Lower lobe of right lung (tissue), 2 donors: ENCODE results near the gene SLC66A2. TPM values are rescaled to one million over a fixed set of nuclear protein-coding genes. Genes with fewer than 3 reads are reported as not detected.
A peak's percentile ranks its signal among the peaks of the same experiment; 100 is the strongest.

Experiments used
- ATAC-seq, 2 donors: fragments of 200-7000 bp; cut with Tn5 transposase; one replicate each; pipeline ENCODE4 v1.9.1; 2020 to 2022; ENCODE audit warnings: mild to moderate bottlenecking in 2 of 2, moderate library complexity in 2 of 2
- DNase-seq: peaks from one replicate; pipeline ENCODE4 v3.0.0-alpha.2; 2020
- H3K27ac ChIP-seq: fragments of 200-600 bp; one replicate; pipeline ENCODE4 v1.8.0; 2022
- H3K27me3 ChIP-seq: fragments of 200-600 bp; one replicate; pipeline ENCODE4 v1.8.0; 2022; ENCODE audit warnings: low read depth
- H3K36me3 ChIP-seq: fragments of 200-600 bp; one replicate; pipeline ENCODE4 v1.8.0; 2022; ENCODE audit warnings: mild to moderate bottlenecking
- H3K4me1 ChIP-seq: fragments of 200-600 bp; one replicate; pipeline ENCODE4 v1.8.0; 2022
- H3K4me3 ChIP-seq: fragments of 200-600 bp; one replicate; pipeline ENCODE4 v1.8.0; 2022; ENCODE audit warnings: mild to moderate bottlenecking
- H3K9me3 ChIP-seq: fragments of 200-600 bp; one replicate; pipeline ENCODE4 v1.8.0; 2022
- CTCF ChIP-seq: fragments of 200-600 bp; IDR thresholded peaks from one replicate; pipeline ENCODE4 v1.8.0; 2022; ENCODE audit warnings: antibody characterized with exemption, mild to moderate bottlenecking
- intact Hi-C: fragments of 100-400 bp; cut with DNase I; formaldehyde crosslinking; loops from one replicate; pipeline ENCODE4 v1.11.0; 2022
- total RNA-seq: library from RNA; stranded (reverse); fragmentation: NEBNext Ultra II Directional; extraction: Animal tissue kit (Norgen Biotek cat#: 25700); gene quantifications from one replicate; pipeline ENCODE4 v1.2.1, GENCODE V29; 2021
- donor health status: DM: no; HTN: yes; CAD: no; lungs with severe emphysema.

Gene SLC66A2
- total RNA-seq, 1 donor from 2014 or later: 54.2 TPM

GRCh38 chr18:79944126-79944731 lies 7.2 kb downstream of the SLC66A2 start:
- ATAC-seq (no peak), DNase-seq (peak; percentile 32)
- Histone ChIP-seq H3K9me3 (no peaks in the 10 kb centered on the region), H3K4me3 (no peak overlapping the region), H3K27me3 (no peaks in the 10 kb centered on the region), H3K27ac (no peak overlapping the region), H3K4me1 (peaks cover 49% of the 10 kb centered on the region), H3K36me3 (peaks cover 53% of the 10 kb centered on the region)
- TF ChIP-seq CTCF: no peak
- intact Hi-C loops: no loop called here

- ATAC-seq (no peak), DNase-seq (peak; percentile 27)
- Histone ChIP-seq H3K27ac (no peak overlapping the region), H3K36me3 (peaks cover 55% of the 10 kb centered on the region), H3K27me3 (no peaks in the 10 kb centered on the region), H3K4me3 (no peak overlapping the region), H3K9me3 (no peaks in the 10 kb centered on the region), H3K4me1 (peaks cover 43% of the 10 kb centered on the region)
- intact Hi-C loops: no loop called here
- TF ChIP-seq CTCF: no peak
Measured at GRCh38 chr18:79943608-79944125, 7.8 kb downstream of the SLC66A2 start.

GRCh38 chr18:79942786-79943607 lies 8.5 kb downstream of the SLC66A2 start:
- Histone ChIP-seq H3K36me3 (peaks cover 60% of the 10 kb centered on the region), H3K27me3 (no peaks in the 10 kb centered on the region), H3K4me1 (peaks cover 37% of the 10 kb centered on the region), H3K9me3 (no peaks in the 10 kb centered on the region), H3K4me3 (no peak overlapping the region), H3K27ac (no peak overlapping the region)
- no peak for TF ChIP-seq CTCF
- DNase-seq: peak; percentile 35
- ATAC-seq: no peak
- intact Hi-C loops: no loop called here

- Histone ChIP-seq H3K9me3 (no peaks in the 10 kb centered on the region), H3K4me1 (peaks cover 29% of the 10 kb centered on the region), H3K27me3 (no peaks in the 10 kb centered on the region), H3K4me3 (no peak overlapping the region), H3K36me3 (peaks cover 60% of the 10 kb centered on the region), H3K27ac (no peak overlapping the region)
- DNase-seq (peak; percentile 14), ATAC-seq (no peak)
- TF ChIP-seq CTCF: no peak
- intact Hi-C loops: no loop called here
Measured at GRCh38 chr18:79942211-79942610, 9.2 kb downstream of the SLC66A2 start.

- TF ChIP-seq CTCF: no peak
- no peaks in the 10 kb centered on the region for H3K27me3 ChIP-seq
- DNase-seq (peak; percentile 42), ATAC-seq (no peak)
- H3K36me3 ChIP-seq: peaks cover 57% of the 10 kb centered on the region
- H3K4me3 ChIP-seq: no peak overlapping the region
- no peaks in the 10 kb centered on the region for H3K9me3 ChIP-seq
- H3K27ac ChIP-seq: no peak overlapping the region
- intact Hi-C loops: no loop called here
- peaks cover 23% of the 10 kb centered on the region for H3K4me1 ChIP-seq
Measured at GRCh38 chr18:79941473-79942119, 9.9 kb downstream of the SLC66A2 start.
